ENCODE data around the gene DNAJC28.

DNA sequence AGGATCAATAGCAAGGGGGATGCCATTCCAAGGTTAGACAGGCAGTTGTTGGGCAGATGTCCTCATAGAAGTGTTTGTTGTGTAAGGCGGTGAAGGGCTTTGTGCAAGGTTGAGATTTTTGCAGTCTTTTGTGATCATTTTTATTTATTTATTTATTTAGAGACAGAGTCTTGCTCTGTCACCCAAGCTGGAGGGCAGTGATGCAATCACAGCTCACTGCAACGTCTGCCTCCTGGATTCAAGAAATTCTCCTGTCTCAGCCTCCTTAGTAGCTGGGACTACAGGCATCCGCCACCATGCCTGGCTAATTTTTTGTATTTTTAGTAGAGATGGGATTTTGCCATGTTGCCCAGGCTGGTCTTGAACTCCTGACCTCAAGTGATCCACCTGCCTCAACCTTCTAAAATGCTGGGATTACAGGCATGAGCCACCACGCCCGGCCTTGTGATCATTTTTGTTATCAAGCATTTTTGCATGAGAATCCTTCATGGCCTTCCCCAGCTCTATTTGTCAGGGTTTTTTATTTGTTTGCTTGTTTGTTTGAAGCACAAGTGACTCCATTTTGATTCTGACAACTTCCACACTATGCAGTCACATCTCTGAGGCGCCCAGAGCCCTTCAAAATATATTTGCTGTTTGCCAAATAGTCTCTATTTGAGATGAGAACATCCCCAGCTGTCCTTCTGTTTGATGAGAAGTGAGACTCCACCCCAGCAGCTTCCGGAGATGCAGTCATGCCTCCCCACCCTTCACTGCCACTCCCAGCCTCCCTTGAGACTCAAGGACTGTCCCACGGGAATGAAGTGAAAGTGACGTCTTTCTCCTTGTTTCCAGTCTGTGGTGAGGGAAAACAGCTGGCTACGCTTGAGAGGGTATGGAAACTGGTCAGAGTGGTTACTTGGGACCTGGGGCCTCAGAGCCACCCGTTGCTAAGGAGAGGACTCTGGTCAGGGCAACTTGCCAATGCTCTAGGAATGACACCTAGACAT lies 49.7 kb downstream of the DNAJC28 start:
- TF ChIP-seq SUZ12 (IDR thresholded peaks at IDR 0.05; ENCODE audit: extremely low read depth, insufficient read depth, insufficient read length), result no peak
- no peak for TF ChIP-seq ZNF274 (IDR thresholded peaks at IDR 0.05; ENCODE audit: low read depth, low read length)
